HTR-8/SVneo (cell line): ENCODE results near the gene P2RY8.
"Not testable (repeated sequence)": the region's sequence is repeated elsewhere in the genome, so short reads cannot be mapped to it uniquely, and the experiment has no call there.

Source experiments
- DNase-seq: peaks from one replicate; pipeline ENCODE4 v3.0.0; 2011; ENCODE audit warnings: low spot score, mixed read lengths; ENCODE audit not compliant: insufficient read length
- FAIRE-seq: peaks from 2 replicates; lab custom pipeline; 2011; peaks lifted over from hg19 to GRCh38; lab: Jason Lieb, UNC

Gene P2RY8

DNA sequence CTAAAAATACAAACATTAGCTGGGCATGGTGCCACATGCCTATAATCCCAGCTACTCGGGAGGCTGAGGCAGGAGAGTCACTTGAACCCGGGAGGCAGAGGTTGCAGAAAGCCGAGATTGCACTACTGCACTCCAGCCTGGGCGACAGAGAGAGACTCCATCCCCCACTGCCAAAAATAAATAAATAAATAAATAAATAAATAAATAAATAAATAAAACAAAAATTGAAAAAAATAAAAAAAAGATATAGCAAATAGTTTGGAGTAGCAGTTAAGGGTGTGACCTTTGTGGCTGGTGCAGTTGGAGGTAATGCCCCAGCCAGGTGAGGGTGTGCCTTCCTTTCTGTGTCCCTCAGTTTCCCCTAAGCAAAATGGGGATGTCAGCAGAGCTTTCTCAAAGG is 14.1 kb downstream of the P2RY8 start:
- not testable (repeated sequence) for FAIRE-seq, DNase-seq

DNA sequence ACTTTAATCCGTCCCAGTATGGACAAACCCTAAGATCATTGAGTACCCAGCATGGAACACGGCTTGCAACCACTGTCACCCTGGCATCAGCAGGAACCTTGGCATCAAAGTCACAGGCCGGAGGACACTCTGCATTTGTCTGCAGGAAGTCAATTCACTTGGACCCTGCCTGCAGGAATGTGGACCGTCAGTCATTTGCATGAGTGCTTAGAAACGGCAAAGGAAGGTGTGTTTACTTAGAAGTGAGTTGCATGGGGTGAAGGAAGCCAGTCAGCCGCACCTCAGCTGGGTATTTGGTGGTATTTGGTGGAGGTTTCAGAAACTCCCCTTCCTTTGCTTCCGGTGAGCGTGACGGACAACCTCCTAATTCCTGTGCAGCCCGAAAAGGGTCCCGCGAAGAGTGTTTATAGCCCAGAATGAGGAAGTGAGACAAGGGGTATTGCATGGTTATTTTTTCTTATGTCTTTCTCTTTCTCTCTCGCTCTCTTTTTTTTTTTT is 15.5 kb downstream of the P2RY8 start:
- no peak for FAIRE-seq
- no peak for DNase-seq

- FAIRE-seq = no peak
- DNase-seq = no peak
Observed at GRCh38 chrX:1520350-1520749, 16.6 kb downstream of the P2RY8 start.

DNA sequence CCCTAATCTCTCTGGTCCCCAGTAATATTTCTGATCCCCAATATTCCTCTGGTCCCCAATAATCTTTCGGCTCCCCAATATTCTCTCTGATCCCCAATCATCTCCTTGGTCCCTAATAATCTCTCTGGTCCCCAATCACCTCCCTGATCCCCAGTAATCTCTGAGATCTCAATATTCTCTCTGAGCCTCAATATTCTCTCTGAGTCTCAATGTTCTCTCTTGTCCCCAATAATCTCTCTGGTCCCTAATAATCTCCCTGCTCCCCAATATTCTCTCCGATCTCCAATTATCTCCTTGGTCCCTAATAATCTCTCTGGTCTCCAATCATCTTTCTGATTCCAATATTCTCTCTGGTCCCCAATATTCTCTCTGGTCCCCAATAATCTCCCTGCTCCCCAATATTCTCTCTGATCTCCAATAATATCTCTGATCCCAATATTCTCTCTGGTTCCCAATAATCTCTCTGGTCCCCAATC is 17.9 kb downstream of the P2RY8 start:
- FAIRE-seq = no peak
- DNase-seq = no peak

GRCh38 chrX:1518512-1518911 is 18.5 kb downstream of the P2RY8 start:
- no peak for DNase-seq
- FAIRE-seq = no peak

DNA sequence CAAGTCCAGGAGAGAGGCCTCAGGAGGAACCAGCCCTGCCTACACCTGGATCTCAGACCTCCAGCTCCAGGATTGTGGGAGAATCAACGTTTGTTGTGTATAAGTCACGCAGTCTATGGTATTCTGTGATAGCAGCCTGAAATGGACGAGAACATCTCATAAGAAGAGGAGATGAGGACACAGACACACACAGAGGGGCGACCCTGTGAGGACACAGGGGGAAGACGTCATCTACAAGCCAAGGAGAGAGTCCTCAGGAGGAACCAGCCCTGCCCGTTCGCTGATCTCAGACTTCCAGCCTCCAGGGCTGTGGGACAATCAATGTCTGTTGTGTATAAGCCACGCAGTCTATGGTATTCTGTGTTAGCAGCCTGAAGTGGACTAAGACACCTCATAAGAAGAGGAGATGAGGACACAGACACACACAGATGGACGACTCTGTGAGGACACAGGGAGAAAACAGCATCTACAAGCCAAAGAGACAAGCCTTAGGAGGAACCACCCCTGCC is 20.3 kb downstream of the P2RY8 start:
- DNase-seq = no peak
- no peak for FAIRE-seq

- DNase-seq (no peak), FAIRE-seq (no peak)
Observed at GRCh38 chrX:1511829-1512228, 25.2 kb downstream of the P2RY8 start.

DNA sequence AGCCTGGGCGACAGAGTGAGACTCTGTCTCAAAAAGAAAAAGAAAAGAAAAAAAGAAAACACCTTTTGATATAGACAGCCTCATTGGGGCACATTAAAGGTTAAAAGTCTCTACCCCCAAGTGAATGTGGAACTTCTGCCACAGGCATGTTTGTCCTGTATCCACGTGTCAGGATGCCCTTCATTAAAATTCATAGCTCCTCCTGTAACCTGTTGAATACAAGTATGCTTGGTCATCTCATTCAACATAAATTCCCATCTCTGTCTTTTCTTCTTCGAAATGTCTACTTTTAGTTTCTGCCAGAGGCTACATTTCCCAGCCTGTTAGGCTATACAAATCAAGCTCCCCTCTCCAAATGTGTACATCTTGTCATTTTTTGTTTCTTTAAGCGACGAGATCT is 25.8 kb downstream of the P2RY8 start:
- FAIRE-seq (no peak), DNase-seq (no peak)

DNA sequence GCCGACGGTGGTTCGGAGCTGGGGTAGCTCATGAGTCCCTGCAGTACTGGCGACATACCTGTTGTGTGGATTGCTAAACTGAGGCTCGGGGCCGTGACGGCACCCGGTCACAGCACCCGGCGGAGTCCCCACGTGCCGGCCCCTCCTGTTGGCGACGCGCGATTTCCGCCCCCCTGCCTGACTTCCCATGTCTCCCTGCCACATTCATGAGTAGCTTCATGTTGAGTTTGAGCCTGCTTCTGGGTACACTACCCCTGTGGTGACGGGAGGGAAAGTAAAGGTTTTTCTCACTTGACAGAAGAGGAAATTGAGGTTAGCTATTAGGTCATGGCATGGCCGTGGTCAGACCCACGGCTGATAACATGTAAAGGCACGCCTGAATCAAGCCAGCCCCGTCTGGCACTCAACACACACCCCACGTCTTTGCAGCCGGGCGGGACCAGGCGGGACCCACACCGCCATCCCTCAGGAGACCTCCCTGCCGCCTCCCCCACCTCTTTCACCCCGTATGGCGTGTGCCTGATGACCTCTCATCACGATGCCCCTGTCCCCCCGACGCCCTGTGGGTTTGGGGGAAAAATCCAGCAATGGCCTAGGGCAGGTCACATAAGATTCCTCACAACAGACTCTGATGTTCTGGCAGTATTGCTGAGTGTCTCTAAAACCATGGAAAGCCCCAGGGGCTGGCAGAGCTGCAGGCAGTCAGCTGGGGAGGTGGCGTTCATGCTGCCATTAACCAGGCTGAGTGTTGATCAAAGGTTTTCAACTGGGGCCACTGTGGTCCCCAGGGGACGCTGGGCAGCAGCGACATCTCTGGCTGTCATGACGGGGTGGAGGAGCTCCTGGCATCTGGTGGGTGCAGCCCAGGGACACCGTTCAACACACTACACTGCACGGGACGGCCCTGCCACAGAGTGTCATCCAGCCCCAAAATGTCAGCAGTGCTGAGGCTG is 29.2 kb downstream of the P2RY8 start:
- DNase-seq (no peak), FAIRE-seq (no peak)

DNA sequence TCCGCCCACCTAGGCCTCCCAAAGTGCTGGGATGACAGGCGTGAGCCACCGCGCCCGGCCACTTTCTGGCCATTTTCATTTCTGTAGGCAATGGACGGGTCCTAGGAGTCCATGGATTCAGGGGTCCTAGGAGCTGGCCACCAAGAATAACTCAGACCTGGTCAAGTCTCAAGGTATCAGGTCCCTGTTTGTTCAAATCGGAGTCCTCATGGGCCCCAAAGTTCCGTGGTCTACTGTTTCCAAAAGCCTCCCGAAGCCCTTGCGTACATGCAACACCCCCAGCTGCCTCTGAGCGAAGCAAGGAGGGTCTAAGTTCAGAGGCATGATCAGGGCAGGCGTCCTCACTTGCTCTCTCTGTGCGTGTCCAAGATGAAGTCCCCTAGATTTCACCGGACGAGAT is 30.1 kb downstream of the P2RY8 start:
- FAIRE-seq = no peak
- no peak for DNase-seq

- DNase-seq (no peak), FAIRE-seq (no peak)
Observed at GRCh38 chrX:1502853-1503252, 34.1 kb downstream of the P2RY8 start.

- DNase-seq = no peak
Observed at GRCh38 chrX:1502241-1502640, 34.7 kb downstream of the P2RY8 start.

DNA sequence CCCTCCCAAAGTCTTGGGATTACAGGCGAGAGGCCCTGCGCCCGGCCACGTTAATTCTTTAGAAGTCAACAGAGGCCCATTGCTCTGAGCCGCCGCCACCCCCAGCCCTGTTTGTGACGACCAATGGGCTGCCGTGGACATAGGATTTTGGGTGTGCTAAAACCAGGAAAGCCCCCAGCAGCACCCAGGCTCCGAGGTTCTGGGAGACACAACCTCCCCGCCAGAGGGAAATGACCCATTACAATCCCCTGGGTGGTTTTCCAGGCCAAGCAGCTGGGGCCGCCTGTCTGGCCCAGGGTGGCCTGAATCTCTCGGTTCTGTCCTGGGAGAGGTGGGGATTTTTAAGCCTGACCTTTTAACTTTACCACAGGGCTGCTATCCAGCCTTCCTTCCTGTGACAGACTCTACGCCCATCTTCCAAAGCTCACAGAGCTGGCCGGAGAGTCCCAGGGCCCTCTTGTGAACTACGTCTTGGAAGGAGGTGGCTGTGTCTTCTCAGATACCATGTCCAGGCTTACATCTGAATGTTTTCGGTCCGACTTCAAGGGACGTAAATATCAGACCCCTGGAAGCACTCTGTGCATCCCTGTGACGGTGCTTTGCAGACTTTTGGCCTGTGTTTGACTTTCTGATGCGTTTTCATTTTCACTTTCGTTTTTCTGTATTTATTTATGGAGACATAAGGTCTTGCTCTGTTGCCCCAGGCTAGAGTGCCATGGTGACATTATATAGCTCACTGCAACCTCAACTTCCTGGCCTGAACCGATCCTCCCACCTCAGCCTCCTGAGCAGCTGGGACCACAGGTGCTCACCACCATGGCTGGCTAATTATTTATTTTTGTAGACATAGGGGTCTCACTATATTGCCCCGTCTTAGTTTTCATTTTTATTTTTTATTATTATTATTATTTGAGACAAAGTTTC is 36.0 kb downstream of the P2RY8 start:
- FAIRE-seq = no peak
- DNase-seq = no peak

More at GRCh38 chrX:1502241-1502640, 34.7 kb downstream of the P2RY8 start:
- FAIRE-seq = no peak

GRCh38 chrX:1496076-1496475 is 40.9 kb downstream of the P2RY8 start:
- DNase-seq (no peak), FAIRE-seq (no peak)

DNA sequence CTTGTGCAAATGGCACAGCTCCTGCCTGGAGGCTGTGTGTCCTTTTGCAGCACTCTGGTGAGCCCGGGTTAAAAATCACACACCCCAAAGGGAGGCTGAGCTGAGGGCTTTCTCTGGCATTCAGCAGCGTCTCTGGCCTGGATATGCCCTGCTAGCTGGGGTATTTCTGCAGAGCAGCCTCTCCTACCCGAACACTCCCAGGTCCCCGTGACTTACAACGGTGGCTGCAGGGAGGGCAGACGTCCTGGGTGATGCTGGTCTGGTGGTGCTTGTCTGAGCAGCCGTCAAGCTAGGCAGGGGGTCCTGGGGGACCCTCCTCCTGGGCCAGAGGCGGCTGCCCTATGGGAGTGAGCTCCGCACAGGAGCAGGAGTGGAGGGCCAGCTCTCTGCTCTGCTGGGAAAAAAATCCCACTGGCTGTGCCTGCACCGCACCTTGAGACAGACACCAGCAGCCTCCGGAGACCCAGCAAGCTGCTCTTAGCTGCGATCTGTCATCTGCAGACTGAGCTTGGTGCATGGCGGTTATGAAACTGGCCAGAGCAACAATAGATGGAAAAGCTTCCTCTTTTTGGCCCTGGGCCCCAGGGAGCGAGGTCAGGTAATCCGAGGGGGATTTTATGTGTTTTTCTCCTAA is 43.0 kb downstream of the P2RY8 start:
- DNase-seq (no peak), FAIRE-seq (no peak)

DNA sequence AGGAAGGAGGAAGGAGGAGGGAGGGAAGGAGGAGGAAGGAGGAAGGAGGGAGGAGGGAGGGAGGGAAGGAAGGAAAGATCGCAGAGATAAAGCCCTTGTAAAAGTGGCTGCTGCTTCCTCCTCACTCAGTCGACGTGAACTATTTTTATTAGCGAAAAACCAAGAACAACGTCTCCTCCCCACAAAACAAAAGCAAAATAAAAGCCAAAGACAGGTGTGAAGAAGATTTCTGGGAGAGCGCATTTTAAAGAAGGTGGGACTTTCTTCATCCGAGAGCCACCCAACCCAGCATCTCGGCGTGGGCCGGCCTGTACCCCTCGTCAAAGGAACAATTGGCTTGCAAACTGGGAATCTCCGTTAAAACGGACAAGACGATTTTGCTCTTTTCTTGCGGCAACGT is 43.6 kb downstream of the P2RY8 start:
- DNase-seq (no peak), FAIRE-seq (no peak)

GRCh38 chrX:1492421-1493012 is 44.5 kb downstream of the P2RY8 start:
- FAIRE-seq = no peak
- DNase-seq = no peak

DNA sequence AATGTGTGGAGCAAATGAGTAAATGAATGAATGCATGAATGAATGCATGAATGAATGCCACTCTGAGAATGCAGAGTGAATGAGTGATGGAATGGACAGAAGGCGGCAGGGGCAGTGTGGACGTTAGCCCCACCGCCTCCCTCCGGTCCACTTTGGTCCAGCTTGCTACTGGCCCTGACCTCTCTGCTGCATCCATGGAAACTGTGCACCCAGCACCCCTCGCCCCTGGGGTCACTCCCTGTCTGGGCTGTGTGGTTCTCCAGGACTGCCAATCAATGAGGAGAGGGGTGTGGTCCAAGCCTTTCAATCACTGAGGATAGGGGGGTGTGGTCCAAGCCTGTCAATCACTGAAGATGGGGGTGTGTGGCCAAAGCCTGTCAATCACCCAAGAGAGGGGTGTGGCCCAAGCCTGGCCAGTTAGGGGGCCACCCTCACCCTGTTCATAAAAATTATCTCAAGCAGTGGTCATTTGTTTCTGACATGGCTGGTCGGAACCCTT is 45.1 kb downstream of the P2RY8 start:
- peak; percentile 57 for DNase-seq
- no peak for FAIRE-seq

- not testable (repeated sequence) for FAIRE-seq, DNase-seq
Observed at GRCh38 chrX:1491248-1491647, 45.7 kb downstream of the P2RY8 start.
